ENCODE data around the gene MYEF2.

GRCh38 chr15:48085591-48085930 lies 92.5 kb downstream of the MYEF2 start:
- TF ChIP-seq EGR1 (IDR thresholded peaks at IDR 0.05; ENCODE audit: borderline replicate concordance, low read depth, low read length) = no peak
- TF ChIP-seq CTCF (IDR thresholded peaks at IDR 0.05; ENCODE audit: control extremely low read depth in 1 of 3, insufficient read depth in 1 of 3, low read depth in 1 of 3, low read length in 3 of 3) = no peak
- no peak for TF ChIP-seq CHD2 (IDR thresholded peaks at IDR 0.05; ENCODE audit: low read length)
- no peak for TF ChIP-seq TEAD4 (IDR thresholded peaks at IDR 0.05; ENCODE audit: low read depth, low read length)
- TF ChIP-seq JUND (IDR thresholded peaks at IDR 0.05; ENCODE audit: low read length) = no peak
- TF ChIP-seq HDAC2 (IDR thresholded peaks at IDR 0.05; ENCODE audit: borderline replicate concordance in 1 of 2, low read depth in 2 of 2, low read length in 2 of 2) = no peak
- no peak for TF ChIP-seq BRCA1 (IDR thresholded peaks at IDR 0.05; ENCODE audit: low read depth, low read length)
- TF ChIP-seq YY1 (IDR thresholded peaks at IDR 0.05; ENCODE audit: low read depth, low read length) = no peak
- no peak for TF ChIP-seq EZH2 (IDR thresholded peaks at IDR 0.05; ENCODE audit: low read depth, low read length, severe bottlenecking)
